AG04450 (cell line): Measurements from ENCODE around the gene FAM187B. TPM values are rescaled to one million over a fixed set of nuclear protein-coding genes. Genes with fewer than 3 reads are reported as not detected.

Experiments
- CTCF ChIA-PET: fragments of 300-600, 350-600 bp; formaldehyde crosslinking; extraction: SDS; loops from one replicate; lab custom pipeline; 2022; ENCODE audit warnings: antibody characterized with exemption, inconsistent platforms; lab: Charles Lee
- POLR2A ChIA-PET: fragments of 350-600 bp; formaldehyde crosslinking; extraction: SDS; loops from one replicate; lab custom pipeline; 2021; ENCODE audit warnings: antibody characterized with exemption, inconsistent platforms; lab: Yijun Ruan, JAX
- DNase-seq: peaks from one replicate; pipeline ENCODE4 v3.0.0-alpha.2; 2011; ENCODE audit warnings: low read depth, low spot score
- H3K27ac ChIP-seq: one replicate; pipeline ENCODE4 v1.5.1; 2012; ENCODE audit warnings: low read depth, low read length, control low read depth
- H3K27me3 ChIP-seq: one replicate; pipeline ENCODE4 v1.6.0; 2012; ENCODE audit warnings: low read length; ENCODE audit not compliant: control insufficient read depth, insufficient read depth
- H3K4me3 ChIP-seq: 2 replicates; pipeline ENCODE4 v1.5.1; 2011; ENCODE audit warnings: mild to moderate bottlenecking, low read depth, low read length, control low read depth
- H3K9me3 ChIP-seq: 2 replicates; pipeline ENCODE4 v1.5.1; 2012; ENCODE audit warnings: low read length; ENCODE audit not compliant: control insufficient read depth, insufficient read depth
- polyA plus RNA-seq: library from polyadenylated mRNA; depleted of rRNA; stranded (reverse); fragments of >200 nt; gene quantifications from 2 replicates; pipeline ENCODE4 v1.2.3, GENCODE V29; 2011; rRNA removed
- TF ChIP-seq, protein P1 (sequence below): IDR thresholded peaks from 2 replicates; pipeline ENCODE4 v1.5.1; 2011; ENCODE audit warnings: low read depth, low read length, control low read depth, inconsistent platforms

FAM187B gene
- polyA plus RNA-seq, 1 experiment, result not detected

DNA sequence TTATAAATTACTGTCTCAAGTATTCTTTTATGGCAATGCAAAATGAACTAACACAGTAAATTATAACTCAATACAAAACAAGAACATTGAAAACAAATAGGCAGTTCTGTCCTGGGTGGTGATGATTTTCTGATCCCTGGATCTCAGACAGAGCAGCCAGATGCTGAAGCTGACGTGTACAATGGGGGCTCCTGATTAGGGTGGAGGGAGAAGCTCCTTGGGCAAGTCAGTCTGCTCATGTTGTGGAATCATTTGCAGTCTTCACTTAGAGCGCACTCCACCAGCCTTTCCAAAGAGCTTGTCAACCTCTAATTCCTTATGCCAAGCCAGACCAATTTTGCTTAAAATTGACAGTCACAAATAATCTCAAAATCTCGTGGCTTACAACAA lies 52.4 kb downstream of the FAM187B start:
- Histone ChIP-seq H3K27ac (no peak overlapping the region), H3K9me3 (no peaks in the 10 kb centered on the region; the same call in 1 of the 2 replicates), H3K27me3 (peaks cover 3% of the 10 kb centered on the region), H3K4me3 (no peak overlapping the region)
- TF ChIP-seq, protein P1, sequence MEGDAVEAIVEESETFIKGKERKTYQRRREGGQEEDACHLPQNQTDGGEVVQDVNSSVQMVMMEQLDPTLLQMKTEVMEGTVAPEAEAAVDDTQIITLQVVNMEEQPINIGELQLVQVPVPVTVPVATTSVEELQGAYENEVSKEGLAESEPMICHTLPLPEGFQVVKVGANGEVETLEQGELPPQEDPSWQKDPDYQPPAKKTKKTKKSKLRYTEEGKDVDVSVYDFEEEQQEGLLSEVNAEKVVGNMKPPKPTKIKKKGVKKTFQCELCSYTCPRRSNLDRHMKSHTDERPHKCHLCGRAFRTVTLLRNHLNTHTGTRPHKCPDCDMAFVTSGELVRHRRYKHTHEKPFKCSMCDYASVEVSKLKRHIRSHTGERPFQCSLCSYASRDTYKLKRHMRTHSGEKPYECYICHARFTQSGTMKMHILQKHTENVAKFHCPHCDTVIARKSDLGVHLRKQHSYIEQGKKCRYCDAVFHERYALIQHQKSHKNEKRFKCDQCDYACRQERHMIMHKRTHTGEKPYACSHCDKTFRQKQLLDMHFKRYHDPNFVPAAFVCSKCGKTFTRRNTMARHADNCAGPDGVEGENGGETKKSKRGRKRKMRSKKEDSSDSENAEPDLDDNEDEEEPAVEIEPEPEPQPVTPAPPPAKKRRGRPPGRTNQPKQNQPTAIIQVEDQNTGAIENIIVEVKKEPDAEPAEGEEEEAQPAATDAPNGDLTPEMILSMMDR, result no peak
- ChIA-PET CTCF (no interaction called here), POLR2A (no interaction called here)
- no peak for DNase-seq

Other genes with a start within 250 kb of the FAM187B start
- 53.2 and 57.7 TPM in 2 replicates for gene GRAMD1A, start 228.4 kb downstream of the FAM187B start, polyA plus RNA-seq
- gene SCN1B, start 198.3 kb downstream of the FAM187B start, polyA plus RNA-seq, result 5.7 and 5.8 TPM in 2 replicates
- gene HPN, start 187.0 kb downstream of the FAM187B start, polyA plus RNA-seq, result not detected in 2 replicates
- not detected in 2 replicates for gene FXYD3, start 112.9 kb downstream of the FAM187B start, polyA plus RNA-seq
- gene LGI4, start 93.7 kb downstream of the FAM187B start, polyA plus RNA-seq, result 0.07 TPM in 1 of 2 replicates, not detected in the other
- gene FXYD1, start 89.9 kb downstream of the FAM187B start, polyA plus RNA-seq, result 1.3 and 1.4 TPM in 2 replicates
- gene FXYD7, start 85.5 kb downstream of the FAM187B start, polyA plus RNA-seq, result not detected in 2 replicates
- gene FXYD5, start 74.0 kb downstream of the FAM187B start, polyA plus RNA-seq, result 80.3 and 100 TPM in 2 replicates
- 0.32 and 0.33 TPM in 2 replicates for gene LSR, start 20.3 kb upstream of the FAM187B start, polyA plus RNA-seq
- 55.6 and 58.6 TPM in 2 replicates for gene USF2, start 40.2 kb upstream of the FAM187B start, polyA plus RNA-seq
- not detected in 2 replicates for gene HAMP, start 53.8 kb upstream of the FAM187B start, polyA plus RNA-seq
- gene MAG, start 63.4 kb upstream of the FAM187B start, polyA plus RNA-seq, result not detected in 2 replicates
- gene CD22, start 100.4 kb upstream of the FAM187B start, polyA plus RNA-seq, result not detected in 2 replicates
- not detected in 2 replicates for gene FFAR1, start 119.2 kb upstream of the FAM187B start, polyA plus RNA-seq
- not detected in 2 replicates for gene FFAR3, start 129.7 kb upstream of the FAM187B start, polyA plus RNA-seq
- gene GPR42, start 142.3 kb upstream of the FAM187B start, polyA plus RNA-seq, result not detected in 2 replicates
- gene FFAR2, start 219.5 kb upstream of the FAM187B start, polyA plus RNA-seq, result not detected in 2 replicates